Right lobe of liver (tissue), 6 donors: ENCODE measurements around the gene IDH1. TPM values are rescaled to one million over a fixed set of nuclear protein-coding genes. Genes with fewer than 3 reads are reported as not detected.

Experiments used
- ATAC-seq, 4 donors: fragments of 200-7000 bp; cut with Tn5 transposase; one replicate each; pipeline ENCODE4 v1.9.1; 2020; ENCODE audit warnings: mild to moderate bottlenecking in 4 of 4, moderate library complexity in 4 of 4
- DNase-seq, 3 donors: peaks; one replicate each; pipeline ENCODE4 v3.0.0-alpha.2; 2020
- H3K27ac ChIP-seq, 3 donors: fragments of 200-600 bp; one replicate each; pipeline ENCODE4 v1.8.0; 2022
- H3K27me3 ChIP-seq, 2 donors: fragments of 200-600 bp; one replicate each; pipeline ENCODE4 v1.8.0; 2022
- H3K36me3 ChIP-seq, 4 donors: fragments of 200-600 bp; sonication (generic) in 1 of 4; one replicate each; pipeline versions ENCODE4 v1.5.1 to v1.8.0; 2017 to 2022; ENCODE audit warnings: control low read depth in 1 of 4
- H3K4me1 ChIP-seq, 4 donors: fragments of 200-600 bp; sonication (generic) in 1 of 4; one replicate each; pipeline versions ENCODE4 v1.5.1 to v1.8.0; 2017 to 2022; ENCODE audit warnings: control low read depth in 1 of 4
- H3K4me3 ChIP-seq, 3 donors: fragments of 200-600 bp; one replicate each; pipeline ENCODE4 v1.8.0; 2022
- H3K9me3 ChIP-seq, 4 donors: fragments of 200-600 bp; sonication (generic) in 1 of 4; one replicate each; pipeline versions ENCODE4 v1.5.1 to v1.8.0; 2017 to 2022; ENCODE audit warnings: control low read depth in 1 of 4
- CTCF ChIP-seq, 4 donors: fragments of 200-600 bp in 3 of 4; fragments of 450-650 bp in 1 of 4; IDR thresholded peaks; one replicate each; pipeline versions ENCODE4 v1.5.1 to v1.8.0; 2016 to 2022; ENCODE audit warnings: antibody characterized with exemption in 4 of 4, mild to moderate bottlenecking in 2 of 4
- POLR2A ChIP-seq: fragments of 450-650 bp; IDR thresholded peaks from one replicate; pipeline ENCODE4 v1.6.1; 2017; ENCODE audit warnings: antibody characterized with exemption, mild to moderate bottlenecking
- WGBS: methylation state at CpG from one replicate; pipeline ENCODE4 v1.1.6; 2018; ENCODE audit warnings: low coverage, low lambda C conversion rate; ENCODE audit not compliant: insufficient coverage; ENCODE audit errors: missing lambda C conversion rate; 5-methylcytosine and 5-hydroxymethylcytosine counted together
- intact Hi-C, 2 donors: fragments of 100-400 bp; cut with DNase I; formaldehyde crosslinking; loops; one replicate each; pipeline versions ENCODE4 v1.11.2 to v1.14.1; 2022
- total RNA-seq, 6 experiments: library from RNA; depleted of rRNA in 2 of 6; stranded (reverse); fragments of >200 nt in 2 of 6; fragmentation: NEBNext Ultra II Directional in 3 of 6; extraction: Animal tissue kit (Norgen Biotek cat#: 25700) in 3 of 6; gene quantifications; one replicate each; pipeline versions ENCODE4 v1.1.0 to v1.2.4, GENCODE V29; 2016 to 2023
- donor health status: DM: no; HTN: yes; CAD: no.
- donor health status: DM: no; HTN: no; CAD: no.
- donor health status: DM: no; HTN: no; CAD: no.
- donor health status: DM: no; HTN: yes; CAD: no.
- donor health status: DM: no; HTN: yes; CAD: no.

Gene IDH1
- total RNA-seq, 6 experiments from 2014 or later: 147 to 682 (median 184) TPM

DNA sequence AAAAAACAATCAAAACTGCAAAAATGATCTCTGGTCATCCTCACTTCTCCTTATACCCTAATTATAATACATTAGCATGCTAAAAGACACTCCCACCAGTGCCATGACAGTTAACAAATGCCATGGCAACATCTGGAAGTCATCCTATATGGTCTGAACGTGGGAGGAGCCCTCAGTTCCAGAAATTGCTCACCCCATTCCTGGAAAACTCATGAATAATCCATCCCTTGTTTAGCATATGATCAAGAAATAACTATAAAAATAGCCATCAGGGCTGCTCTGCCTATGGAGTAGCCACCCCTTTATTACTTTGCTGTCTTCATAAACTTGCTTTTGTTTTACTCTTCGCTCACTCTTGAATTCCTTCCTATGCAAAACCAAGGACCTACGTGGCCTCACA, 59.3 kb downstream of the IDH1 start:
- Histone ChIP-seq H3K27ac (no peak overlapping the region), H3K4me3 (no peak overlapping the region), H3K9me3 (no peaks in the 10 kb centered on the region), H3K36me3 (no peaks in the 10 kb centered on the region), H3K4me1 (no peaks in the 10 kb centered on the region), H3K27me3 (no peaks in the 10 kb centered on the region)
- 72% methylated on average over 3 of the region's 3 CpGs for WGBS
- no peak for TF ChIP-seq CTCF (IDR thresholded peaks at IDR 0.05)
- no peak for TF ChIP-seq POLR2A
- ATAC-seq (no peak), DNase-seq (no peak)
- intact Hi-C loops: no loop called here

DNA sequence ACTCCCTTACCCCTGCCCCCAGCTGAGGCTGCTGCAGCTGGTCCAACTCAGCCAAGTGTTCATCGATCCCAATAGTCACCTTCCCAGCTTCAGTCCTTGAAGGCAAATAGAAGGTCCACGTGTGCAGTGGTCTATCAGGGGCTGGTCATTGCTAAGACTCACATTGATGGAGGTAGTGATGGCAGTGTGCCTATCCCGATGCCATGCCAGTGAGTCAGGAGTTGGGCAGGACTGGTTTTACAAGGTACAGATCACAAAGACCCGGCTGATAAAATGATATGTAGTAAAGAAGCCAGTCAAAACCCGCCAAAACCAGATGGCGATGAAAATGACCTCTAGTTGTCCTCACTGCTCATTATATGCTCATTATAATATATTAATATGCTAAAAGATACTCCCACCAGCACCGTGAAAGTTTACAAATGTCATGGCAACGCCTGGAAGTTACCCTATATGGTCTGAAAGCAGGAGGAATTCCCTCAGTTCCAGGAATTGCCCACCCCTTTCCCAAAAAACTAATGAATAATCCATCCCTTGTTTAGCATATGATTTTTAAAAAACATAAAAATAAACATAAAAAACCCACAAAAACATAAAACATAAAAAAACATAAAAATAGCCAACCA, 62.1 kb downstream of the IDH1 start:
- 81% methylated on average over 8 of the region's 8 CpGs for WGBS
- H3K4me1 ChIP-seq: no peaks in the 10 kb centered on the region
- no peaks in the 10 kb centered on the region for H3K27me3 ChIP-seq
- ATAC-seq (no peak), DNase-seq (no peak)
- intact Hi-C loops: no loop called here
- no peak for TF ChIP-seq CTCF (IDR thresholded peaks at IDR 0.05)
- TF ChIP-seq POLR2A: no peak
- H3K27ac ChIP-seq: no peak overlapping the region
- H3K4me3 ChIP-seq: no peak overlapping the region
- no peaks in the 10 kb centered on the region for H3K9me3 ChIP-seq
- H3K36me3 ChIP-seq: no peaks in the 10 kb centered on the region

DNA sequence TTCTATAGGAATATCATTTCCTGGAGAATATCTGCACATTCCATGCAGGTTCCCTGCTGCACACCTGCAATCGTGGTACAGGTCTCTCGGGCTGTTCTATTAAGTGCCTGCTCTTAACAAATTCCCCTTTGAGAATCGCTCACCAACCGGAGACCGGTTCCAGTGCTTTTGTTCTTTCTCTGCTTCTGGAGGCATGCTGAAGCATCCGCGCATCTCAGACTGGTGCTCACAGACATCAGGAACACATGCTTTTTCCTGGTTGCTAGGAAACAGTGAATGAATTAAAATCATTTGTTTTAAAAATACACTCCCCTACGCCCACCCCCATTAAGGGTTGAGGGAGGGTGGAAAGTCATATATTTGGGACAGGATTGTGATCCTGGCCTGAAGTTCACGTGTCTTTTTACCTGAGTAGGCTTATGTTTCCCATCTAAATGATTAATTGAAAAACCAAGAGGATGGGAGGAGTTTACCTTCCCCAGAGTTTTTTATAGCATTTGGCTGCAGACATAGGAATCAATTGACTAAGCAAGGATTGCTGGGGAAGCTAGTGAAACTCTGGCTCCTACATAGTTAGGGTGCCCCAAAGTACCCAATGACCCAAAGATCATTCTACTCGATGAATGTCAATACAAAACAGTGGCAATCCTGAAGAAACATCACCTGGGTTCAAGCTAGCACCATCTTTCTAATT, 64.9 kb downstream of the IDH1 start, which contains the start of gene C2orf80:
Gene C2orf80, minus strand, starts transcription at position 221 of the 694 bp plus-strand sequence. CDS start 3,044 bp downstream, outside the sequence.
- Histone ChIP-seq H3K27ac (no peak within 1 kb of the TSS), H3K4me3 (no peak within 1 kb of the TSS), H3K36me3 (no peaks in the 10 kb centered on the region), H3K27me3 (no peaks in the 10 kb centered on the region), H3K9me3 (no peaks in the 10 kb centered on the region), H3K4me1 (no peaks in the 10 kb centered on the region)
- intact Hi-C loops: no loop called here
- TF ChIP-seq CTCF (IDR thresholded peaks at IDR 0.05): no peak
- TF ChIP-seq POLR2A: no peak
- WGBS: 83% methylated on average over 9 of the region's 10 CpGs
- ATAC-seq (no peak), DNase-seq (no peak)

GRCh38 chr2:208189069-208189809, 65.6 kb downstream of the IDH1 start:
- DNase-seq: no peak
- no peak overlapping the region for H3K4me3 ChIP-seq
- no peak for ATAC-seq
- no peaks in the 10 kb centered on the region for H3K36me3 ChIP-seq
- 92% methylated on average over 5 of the region's 5 CpGs for WGBS
- H3K27ac ChIP-seq: no peak overlapping the region
- H3K9me3 ChIP-seq: no peaks in the 10 kb centered on the region
- H3K27me3 ChIP-seq: no peaks in the 10 kb centered on the region
- intact Hi-C loops: no loop called here
- H3K4me1 ChIP-seq: peaks cover 0 to 2% (median 0%) of the 10 kb centered on the region in 4 donors
- no peak for TF ChIP-seq CTCF (IDR thresholded peaks at IDR 0.05)
- TF ChIP-seq POLR2A: no peak
